GM15510 (cell line): ENCODE measurements around the gene EFHD2.

Source experiments
- POLR2A ChIP-seq: IDR thresholded peaks from 3 replicates; pipeline ENCODE4 v1.6.1; 2011; ENCODE audit warnings: borderline replicate concordance; ENCODE audit not compliant: insufficient read length; ENCODE audit errors: extremely low read depth

EFHD2 gene

GRCh38 chr1:15430787-15431570 lies 21.3 kb downstream of the EFHD2 start:
- TF ChIP-seq POLR2A, result no peak

- TF ChIP-seq POLR2A, result no peak
Observed at GRCh38 chr1:15431571-15431948, 21.9 kb downstream of the EFHD2 start.

GRCh38 chr1:15432324-15432723 lies 22.6 kb downstream of the EFHD2 start:
- no peak for TF ChIP-seq POLR2A

- TF ChIP-seq POLR2A, result no peak
Observed at GRCh38 chr1:15433471-15433870, 23.8 kb downstream of the EFHD2 start.

- TF ChIP-seq POLR2A, result no peak
Observed at GRCh38 chr1:15435239-15436077, 25.8 kb downstream of the EFHD2 start.

- TF ChIP-seq POLR2A, result no peak
Observed at GRCh38 chr1:15436881-15437442, 27.3 kb downstream of the EFHD2 start.

GRCh38 chr1:15439325-15439724 lies 29.6 kb downstream of the EFHD2 start:
- no peak for TF ChIP-seq POLR2A

GRCh38 chr1:15440357-15440756 lies 30.7 kb downstream of the EFHD2 start:
- TF ChIP-seq POLR2A, result no peak

GRCh38 chr1:15441247-15441646 lies 31.6 kb downstream of the EFHD2 start:
- TF ChIP-seq POLR2A, result no peak

GRCh38 chr1:15442119-15442518 lies 32.4 kb downstream of the EFHD2 start:
- no peak for TF ChIP-seq POLR2A

- TF ChIP-seq POLR2A, result no peak
Observed at GRCh38 chr1:15442759-15443158, 33.1 kb downstream of the EFHD2 start.

- TF ChIP-seq POLR2A, result no peak
Observed at GRCh38 chr1:15443281-15443680, 33.6 kb downstream of the EFHD2 start.

- TF ChIP-seq POLR2A, result no peak
Observed at GRCh38 chr1:15444468-15445389, 35.0 kb downstream of the EFHD2 start.

GRCh38 chr1:15445390-15446122 lies 35.9 kb downstream of the EFHD2 start:
- TF ChIP-seq POLR2A, result no peak
